Skin of body (tissue), 2 donors: ENCODE results near the gene BEND6. TPM values are rescaled to one million over a fixed set of nuclear protein-coding genes. Genes with fewer than 3 reads are reported as not detected.

ENCODE experiments used
- DNase-seq: peaks from one replicate; lab custom pipeline; 2025; lab: John Stamatoyannopoulos, UW
- total RNA-seq: library from RNA; depleted of rRNA; stranded (reverse); fragments of >200 nt; gene quantifications from one replicate; pipeline ENCODE4 v1.2.3, GENCODE V29; 2014

The BEND6 gene
- 5.6 TPM for total RNA-seq

DNA sequence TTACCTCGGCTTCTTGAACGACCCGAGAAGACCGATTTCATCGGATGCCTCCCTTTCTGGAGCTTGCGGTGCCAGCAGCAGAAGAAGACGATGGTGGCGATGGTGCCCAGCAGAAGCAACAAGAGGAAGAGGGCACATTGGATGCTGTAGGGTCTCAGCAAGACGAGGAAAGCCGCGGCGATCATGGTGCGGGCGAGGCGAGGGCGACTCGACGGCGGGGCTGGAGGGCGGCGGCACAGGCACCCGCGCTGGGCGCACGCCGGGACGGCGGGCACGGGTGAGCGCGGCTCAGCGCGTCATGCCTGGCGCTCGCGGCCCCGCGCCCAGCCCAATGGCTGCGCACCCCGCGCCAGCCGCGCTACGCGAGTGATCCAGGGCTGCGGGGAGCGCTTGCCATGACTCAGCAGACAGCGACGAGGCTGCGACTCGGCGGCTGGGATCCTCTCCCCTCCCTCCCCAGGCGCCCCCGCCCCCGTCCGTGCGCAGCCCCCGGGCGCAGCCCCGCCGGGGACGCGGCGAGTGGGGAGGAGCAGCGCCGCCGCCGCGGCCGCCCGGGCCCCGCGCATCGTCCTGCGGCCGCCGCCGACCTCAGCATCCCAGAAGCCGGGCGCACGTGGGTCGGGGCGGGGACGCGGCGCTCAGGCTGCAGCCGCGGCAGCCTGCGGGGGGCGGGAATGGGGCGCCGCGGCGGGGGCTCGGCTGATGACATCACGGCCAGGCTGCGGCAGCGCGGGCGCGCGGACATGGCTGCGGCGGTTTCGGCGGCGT is at the start of gene BEND6:
BEND6 (plus strand) TSS at position 705 of the 768 bp plus-strand sequence. CDS start 26,704 bp downstream, outside the sequence.
- DNase-seq: peak; percentile 37

- DNase-seq: no peak
Measured at GRCh38 chr6:56905378-56905777, 49.5 kb upstream of the BEND6 start.

DNA sequence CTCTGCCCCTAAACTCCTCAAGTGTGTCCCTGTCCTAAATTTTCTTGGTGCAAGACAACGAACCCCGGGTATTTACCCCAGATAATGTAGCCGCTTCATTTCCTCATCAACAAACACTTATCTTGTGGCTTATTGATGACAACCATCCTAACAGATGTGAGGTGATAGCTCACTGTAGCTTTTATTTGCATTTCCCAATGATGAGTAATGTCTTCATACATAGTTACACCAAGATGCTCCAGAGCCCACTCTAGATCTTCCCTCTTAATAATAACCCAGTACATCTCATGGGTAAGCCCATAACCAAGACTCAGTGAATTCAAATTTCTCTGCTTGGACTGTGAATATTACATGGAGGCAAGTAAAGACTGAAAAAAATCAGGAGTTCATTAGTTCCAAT is 48.2 kb upstream of the BEND6 start:
- no peak for DNase-seq

- DNase-seq: no peak
Measured at GRCh38 chr6:56909115-56909907, 45.6 kb upstream of the BEND6 start.

DNA sequence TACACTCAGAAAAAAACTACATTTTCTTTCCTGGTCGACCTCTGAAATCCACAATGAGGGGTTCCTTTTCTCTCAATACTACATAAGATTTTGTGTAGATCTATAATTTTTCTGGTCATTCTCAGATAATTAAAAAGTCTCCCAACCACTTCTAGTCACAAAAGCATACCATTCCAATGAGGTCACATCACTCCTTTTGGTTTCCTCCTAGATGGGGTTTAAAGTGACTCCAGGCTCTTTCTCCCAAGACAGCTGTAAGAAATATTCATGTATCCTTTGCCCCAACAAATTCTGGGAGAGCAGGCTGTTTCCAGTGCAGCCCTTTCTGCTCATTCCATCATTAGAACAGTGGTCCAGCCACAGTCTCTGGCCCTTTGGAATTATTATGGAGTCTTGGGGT is 43.1 kb upstream of the BEND6 start:
- no peak for DNase-seq

GRCh38 chr6:56913285-56914074 is 41.4 kb upstream of the BEND6 start:
- DNase-seq: no peak

- DNase-seq: no peak
Measured at GRCh38 chr6:56914798-56915658, 39.9 kb upstream of the BEND6 start.

- no peak for DNase-seq
Measured at GRCh38 chr6:56915832-56916231, 39.1 kb upstream of the BEND6 start.

DNA sequence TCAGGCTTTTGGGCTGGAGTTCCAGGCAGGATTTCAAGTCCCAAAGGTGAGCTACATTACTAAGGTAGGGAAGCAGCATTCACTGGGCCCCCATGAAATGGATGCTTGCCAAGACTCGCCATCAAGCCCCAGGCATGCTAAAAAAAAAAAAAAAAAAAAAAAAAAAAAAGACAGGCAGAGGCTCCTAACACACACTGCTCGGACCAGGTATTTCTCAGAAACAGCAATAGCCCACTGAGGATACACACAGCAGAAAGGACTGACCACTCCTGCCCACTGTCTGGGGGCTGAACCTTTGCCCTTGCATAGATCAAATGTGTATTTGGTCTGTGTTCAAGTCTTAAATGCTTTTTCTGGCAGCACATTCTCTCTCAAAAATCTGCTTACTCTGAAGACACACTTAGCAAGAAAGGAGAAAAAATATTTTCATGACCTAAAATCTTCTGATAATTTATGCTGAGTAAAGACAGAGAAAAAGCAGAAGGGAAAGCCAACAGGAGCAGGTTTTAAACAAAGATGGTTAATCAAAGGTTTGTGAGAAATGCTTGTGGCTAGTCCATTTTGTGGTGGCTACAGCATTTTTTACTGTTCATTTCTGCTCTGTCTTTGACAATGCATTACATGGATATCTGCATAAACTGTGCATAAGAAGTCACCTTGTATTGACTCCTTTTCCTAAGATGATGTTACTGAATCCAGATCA is 37.9 kb upstream of the BEND6 start:
- no peak for DNase-seq

GRCh38 chr6:56922645-56923044 is 32.3 kb upstream of the BEND6 start:
- DNase-seq: no peak

GRCh38 chr6:56923565-56923964 is 31.3 kb upstream of the BEND6 start:
- DNase-seq: no peak

GRCh38 chr6:56927538-56928453 is 27.1 kb upstream of the BEND6 start:
- DNase-seq: no peak

GRCh38 chr6:56930846-56931245 is 24.1 kb upstream of the BEND6 start:
- DNase-seq: no peak

DNA sequence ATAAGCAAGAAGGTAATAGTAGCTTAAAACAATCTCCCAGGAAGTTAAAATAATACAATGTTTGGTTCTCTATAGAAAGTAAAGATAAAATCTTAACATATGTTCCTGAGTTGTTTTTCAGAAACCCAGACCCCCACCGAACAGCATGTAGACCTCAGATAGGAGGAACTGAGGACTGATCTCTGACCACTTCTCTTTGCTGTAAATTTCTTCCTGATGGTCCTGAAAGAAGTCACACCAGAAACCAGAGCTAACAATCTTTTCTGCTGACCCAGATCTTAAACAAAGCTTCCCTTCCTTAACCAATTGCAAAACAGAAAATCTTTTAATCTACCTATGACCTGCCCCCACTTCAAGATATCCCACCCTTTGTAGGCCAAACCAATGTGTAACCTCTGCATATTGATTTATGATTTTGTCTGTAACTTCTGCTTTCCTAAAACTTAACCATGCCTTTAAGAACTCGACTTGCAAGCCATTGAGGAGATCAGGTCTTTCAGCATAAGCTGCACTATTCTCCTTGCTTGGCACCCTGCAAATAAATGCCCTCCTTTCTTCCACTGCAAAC is 21.9 kb upstream of the BEND6 start:
- DNase-seq: no peak

DNA sequence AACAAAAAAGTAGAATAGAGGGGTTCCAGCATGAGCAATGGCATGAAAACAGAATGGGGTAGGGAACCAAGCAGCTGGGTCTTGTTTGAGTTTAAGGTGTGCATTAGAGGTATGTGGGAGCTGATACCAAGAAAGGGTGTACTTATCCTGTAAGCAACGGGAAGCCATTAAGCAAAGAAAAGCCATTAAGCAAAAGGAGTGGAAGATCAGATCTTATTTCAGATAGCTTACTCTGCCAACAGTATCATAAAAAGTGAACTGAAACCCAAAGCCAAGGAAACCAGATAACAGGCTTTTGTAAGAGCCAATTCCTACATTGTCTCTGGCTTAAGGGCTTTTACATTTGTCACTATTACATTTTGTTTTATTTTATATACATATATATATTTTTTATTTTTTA is 21.3 kb upstream of the BEND6 start:
- DNase-seq: no peak

GRCh38 chr6:56934876-56935275 is 20.0 kb upstream of the BEND6 start:
- no peak for DNase-seq

DNA sequence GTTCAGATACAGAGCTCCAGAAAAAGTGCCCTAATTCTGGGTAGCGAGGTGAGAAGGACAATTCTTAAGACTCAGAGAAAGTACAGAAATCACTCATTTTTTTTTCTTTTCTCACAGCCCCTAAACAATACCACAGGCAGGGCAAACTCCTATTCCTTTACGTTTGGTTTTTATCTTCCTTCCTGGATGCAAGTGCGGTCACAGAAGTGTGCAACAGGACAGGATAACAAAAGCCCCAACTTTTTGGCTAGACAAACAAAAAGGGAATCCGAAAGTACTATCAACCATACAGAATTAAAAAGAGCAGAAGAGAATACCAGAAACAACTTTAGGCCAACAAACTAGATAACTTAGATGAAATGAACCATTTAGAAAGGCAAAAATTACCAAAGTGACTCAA is 18.4 kb upstream of the BEND6 start:
- no peak for DNase-seq

DNA sequence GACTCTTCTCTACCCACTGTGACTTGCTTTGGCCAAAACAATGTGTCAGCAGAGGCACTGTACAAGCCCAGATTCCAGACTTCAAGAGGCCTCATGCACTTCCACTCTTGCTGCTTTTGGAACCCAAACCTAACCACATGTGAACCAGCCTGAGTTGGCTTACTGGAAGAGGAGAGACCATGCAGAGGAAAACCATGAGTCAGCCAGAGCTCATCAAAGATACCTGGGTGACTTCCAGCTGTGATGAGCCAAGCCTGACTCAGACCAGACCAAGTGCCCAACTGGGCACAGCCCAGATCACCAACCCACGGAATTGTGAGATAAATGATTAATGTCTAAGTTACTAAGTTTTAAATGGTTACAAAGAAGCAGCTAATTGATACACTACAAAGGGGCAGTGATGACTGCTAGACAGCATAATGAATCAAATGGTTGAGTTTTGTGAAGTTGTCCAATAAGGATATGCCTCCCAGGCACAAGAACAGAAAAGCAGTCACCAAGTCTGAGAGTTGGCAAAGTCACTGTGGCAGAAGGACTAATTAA is 16.2 kb upstream of the BEND6 start:
- DNase-seq: no peak

GRCh38 chr6:56940463-56940862 is 14.4 kb upstream of the BEND6 start:
- DNase-seq: no peak
